GM18502 (cell line): ENCODE results near the gene STK40.

Experiments used
- ATAC-seq: cut with Tn5 transposase; IDR thresholded peaks from one replicate; pipeline ENCODE4 v1.9.1; 2021; ENCODE audit warnings: mild to moderate bottlenecking; ENCODE audit not compliant: unreplicated experiment, poor library complexity

STK40 gene

GRCh38 chr1:36380143-36380619, 5.5 kb downstream of the STK40 start:
- no peak for ATAC-seq

GRCh38 chr1:36377791-36378492, 7.8 kb downstream of the STK40 start:
- ATAC-seq: no peak

- ATAC-seq: no peak
These were observed 13.1 kb downstream of the STK40 start for GRCh38 chr1:36372617-36373016.

GRCh38 chr1:36369061-36369861, 16.5 kb downstream of the STK40 start:
- no peak for ATAC-seq

- no peak for ATAC-seq
These were observed 17.9 kb downstream of the STK40 start for GRCh38 chr1:36367798-36368197.

- ATAC-seq: no peak
These were observed 18.7 kb downstream of the STK40 start for GRCh38 chr1:36367066-36367465.

- no peak for ATAC-seq
These were observed 19.5 kb downstream of the STK40 start for GRCh38 chr1:36366091-36366661.

GRCh38 chr1:36365381-36365780, 20.3 kb downstream of the STK40 start:
- ATAC-seq: no peak

GRCh38 chr1:36359911-36360550, 25.7 kb downstream of the STK40 start:
- ATAC-seq: no peak

- ATAC-seq: no peak
These were observed 26.3 kb downstream of the STK40 start for GRCh38 chr1:36359383-36359782.

- no peak for ATAC-seq
These were observed 27.1 kb downstream of the STK40 start for GRCh38 chr1:36358514-36359084.

GRCh38 chr1:36355811-36356210, 29.9 kb downstream of the STK40 start:
- no peak for ATAC-seq

- no peak for ATAC-seq
These were observed 31.2 kb downstream of the STK40 start for GRCh38 chr1:36354486-36354885.

GRCh38 chr1:36352910-36353878, 32.5 kb downstream of the STK40 start:
- no peak for ATAC-seq

GRCh38 chr1:36352125-36352909, 33.4 kb downstream of the STK40 start:
- ATAC-seq: no peak

GRCh38 chr1:36351227-36351977, 34.3 kb downstream of the STK40 start:
- ATAC-seq: no peak

- no peak for ATAC-seq
These were observed 35.0 kb downstream of the STK40 start for GRCh38 chr1:36350659-36351226.

GRCh38 chr1:36349839-36350238, 35.9 kb downstream of the STK40 start:
- no peak for ATAC-seq
